ES-I3 (cell line): ENCODE data around the gene BTBD9.

ENCODE experiments used
- H3K36me3 ChIP-seq: 2 replicates; pipeline ENCODE4 v1.6.1; 2013; ENCODE audit warnings: mild to moderate bottlenecking, low read length, control low read depth, moderate library complexity; ENCODE audit not compliant: insufficient read depth
- H3K4me1 ChIP-seq: 2 replicates; pipeline ENCODE4 v1.6.1; 2013; ENCODE audit warnings: mild to moderate bottlenecking, control low read depth, low read length; ENCODE audit not compliant: insufficient read depth
- H3K9ac ChIP-seq: 2 replicates; pipeline ENCODE4 v1.6.1; 2013; ENCODE audit warnings: low read depth, mild to moderate bottlenecking, low read length, moderate library complexity
- H3K9me3 ChIP-seq: 2 replicates; pipeline ENCODE4 v1.6.1; 2013; ENCODE audit warnings: mild to moderate bottlenecking, low read length, moderate library complexity; ENCODE audit not compliant: control insufficient read depth, insufficient read depth

Gene BTBD9

DNA sequence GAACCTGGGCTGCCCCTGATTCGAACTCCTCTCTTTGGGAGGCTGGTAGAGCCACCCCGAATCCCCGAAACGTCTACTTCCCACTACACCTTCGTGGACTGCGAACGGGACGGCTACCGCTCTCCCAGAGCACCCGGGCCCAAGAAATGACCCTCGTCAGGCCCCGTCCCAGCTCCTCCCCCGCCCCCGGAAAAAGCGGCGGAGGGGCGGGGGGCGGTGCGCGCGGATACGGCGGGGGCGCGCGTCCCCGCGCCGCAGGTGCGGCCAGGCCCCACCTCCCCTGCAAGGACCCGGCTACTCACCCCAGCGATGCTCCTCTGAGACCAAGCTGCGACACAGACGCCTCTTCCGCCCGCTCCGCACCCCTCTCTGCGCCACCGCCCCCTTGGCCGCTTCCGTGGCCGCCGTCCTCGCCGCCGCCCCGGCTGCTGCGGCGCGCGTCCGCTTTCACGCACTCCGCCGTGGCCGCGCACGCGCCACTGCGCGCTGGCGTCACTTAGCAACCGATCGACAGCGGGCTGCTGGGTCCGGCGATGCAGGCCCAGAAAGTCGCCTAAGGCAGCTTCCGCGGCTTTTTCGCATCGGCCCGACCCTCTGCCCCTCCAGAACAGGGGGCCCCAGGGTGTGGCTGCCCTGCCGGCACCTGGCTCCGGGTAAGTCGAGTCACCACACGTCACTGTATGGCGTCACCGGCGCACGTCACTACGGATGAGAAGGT lies at the start of gene BTBD9:
TSS of gene BTBD9 (minus strand) at position 432 of the 718 bp plus-strand sequence.
- no peaks in the 10 kb centered on the region for H3K9me3 ChIP-seq
- H3K9ac ChIP-seq: peak within 1 kb of the TSS; percentile 94

DNA sequence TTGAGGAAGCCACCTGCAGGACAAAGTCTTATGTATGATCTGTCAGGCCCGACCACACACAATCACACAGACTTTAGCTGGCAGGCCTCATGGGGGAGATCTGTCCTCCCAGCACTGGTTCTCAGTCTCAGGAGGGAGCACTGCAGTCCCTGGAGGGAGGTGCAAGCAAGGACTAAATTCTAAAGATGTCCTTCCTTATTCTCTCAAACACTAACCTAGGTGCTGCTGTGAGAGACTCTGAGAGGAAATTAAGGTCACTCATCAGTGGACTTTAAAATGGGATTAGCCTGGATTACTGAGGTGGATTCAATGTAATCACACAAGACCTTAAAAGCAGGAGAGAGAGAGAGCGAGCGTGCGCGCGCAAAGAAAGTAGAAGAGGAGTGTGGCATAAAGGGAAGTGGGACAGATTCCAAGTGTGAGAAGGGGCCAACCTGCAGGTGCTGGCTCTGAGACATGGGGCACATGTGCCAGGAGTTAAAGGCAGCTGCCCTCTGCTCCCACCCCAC lies 48.9 kb upstream of the BTBD9 start:
- peaks cover 3% of the 10 kb centered on the region; the same call in 1 of the 2 replicates for H3K36me3 ChIP-seq
- H3K9me3 ChIP-seq: no peaks in the 10 kb centered on the region
- H3K4me1 ChIP-seq: no peaks in the 10 kb centered on the region
- no peak overlapping the region for H3K9ac ChIP-seq

More for the DNA sequence above, at the start of gene BTBD9:
- Histone ChIP-seq H3K36me3 (no peaks in the 10 kb centered on the region), H3K4me1 (no peaks in the 10 kb centered on the region; the same call in 1 of the 2 replicates)

DNA sequence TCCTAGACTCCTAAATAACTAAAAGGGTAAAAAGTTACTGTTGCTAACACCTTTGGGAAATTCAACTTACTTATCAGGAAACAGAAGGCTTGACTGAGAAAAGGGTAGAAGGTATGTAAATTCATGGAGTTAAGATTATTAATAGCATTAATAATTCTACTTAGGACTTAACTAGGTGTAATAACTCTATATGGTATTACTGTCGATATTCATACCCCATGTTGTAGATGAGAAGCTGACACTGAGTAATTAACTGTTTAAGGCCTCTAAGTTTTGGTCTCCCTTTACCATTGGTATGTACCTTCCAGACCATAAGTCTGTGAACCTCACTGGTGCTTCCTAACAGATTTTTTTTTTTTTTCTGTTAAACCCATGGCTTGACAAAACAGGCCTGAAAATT lies 47.8 kb upstream of the BTBD9 start:
- Histone ChIP-seq H3K36me3 (peaks cover 9% of the 10 kb centered on the region), H3K9ac (no peak overlapping the region), H3K9me3 (no peaks in the 10 kb centered on the region), H3K4me1 (no peaks in the 10 kb centered on the region)

DNA sequence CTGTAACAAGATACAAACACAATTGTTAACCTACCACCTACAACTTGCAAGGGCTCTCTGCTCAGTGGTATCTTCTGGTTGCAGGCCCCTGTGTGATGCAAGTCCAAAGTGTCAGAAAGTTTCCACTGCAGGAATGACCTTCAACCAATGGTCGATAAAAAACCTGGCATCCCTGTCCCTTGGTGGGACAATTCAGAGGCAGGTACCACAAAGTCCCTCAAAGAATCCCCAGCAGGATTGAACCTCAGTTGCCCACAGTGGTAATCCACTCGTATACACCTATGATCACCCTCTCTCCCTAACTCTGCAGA lies 47.3 kb upstream of the BTBD9 start:
- Histone ChIP-seq H3K9ac (no peak overlapping the region), H3K9me3 (no peaks in the 10 kb centered on the region), H3K36me3 (peaks cover 11% of the 10 kb centered on the region), H3K4me1 (no peaks in the 10 kb centered on the region)

GRCh38 chr6:38686270-38687042 lies 46.7 kb upstream of the BTBD9 start:
- Histone ChIP-seq H3K9me3 (no peaks in the 10 kb centered on the region), H3K36me3 (peaks cover 16% of the 10 kb centered on the region), H3K9ac (no peak overlapping the region), H3K4me1 (no peaks in the 10 kb centered on the region)

DNA sequence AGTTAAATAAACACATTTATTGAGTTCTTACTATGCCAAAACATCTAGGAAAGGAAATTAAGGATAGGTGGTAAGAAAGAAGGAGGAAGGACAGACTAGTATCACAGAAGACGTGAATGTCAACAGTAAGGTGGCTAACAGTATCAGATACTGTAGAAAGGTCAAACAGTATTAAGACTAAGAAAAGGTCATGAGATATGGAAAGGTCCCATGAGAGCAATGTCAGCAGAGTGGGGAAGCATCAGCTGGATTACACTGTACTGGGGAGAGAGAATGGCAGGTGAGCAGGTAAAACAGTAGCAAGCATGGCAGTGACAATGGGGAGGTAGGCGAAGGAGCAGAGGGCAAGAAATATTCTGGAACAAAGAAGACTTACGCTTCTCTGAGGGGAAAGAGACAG lies 45.2 kb upstream of the BTBD9 start:
- Histone ChIP-seq H3K9ac (no peak overlapping the region), H3K9me3 (no peaks in the 10 kb centered on the region), H3K4me1 (no peaks in the 10 kb centered on the region), H3K36me3 (peaks cover 16% of the 10 kb centered on the region)

- peaks cover 16% of the 10 kb centered on the region for H3K36me3 ChIP-seq
- no peaks in the 10 kb centered on the region for H3K9me3 ChIP-seq
- no peaks in the 10 kb centered on the region for H3K4me1 ChIP-seq
- H3K9ac ChIP-seq: no peak overlapping the region
Observed at GRCh38 chr6:38684237-38684636, 44.5 kb upstream of the BTBD9 start.

GRCh38 chr6:38681850-38682249 lies 42.1 kb upstream of the BTBD9 start:
- Histone ChIP-seq H3K4me1 (no peaks in the 10 kb centered on the region), H3K36me3 (peaks cover 29% of the 10 kb centered on the region), H3K9ac (no peak overlapping the region), H3K9me3 (no peaks in the 10 kb centered on the region)

DNA sequence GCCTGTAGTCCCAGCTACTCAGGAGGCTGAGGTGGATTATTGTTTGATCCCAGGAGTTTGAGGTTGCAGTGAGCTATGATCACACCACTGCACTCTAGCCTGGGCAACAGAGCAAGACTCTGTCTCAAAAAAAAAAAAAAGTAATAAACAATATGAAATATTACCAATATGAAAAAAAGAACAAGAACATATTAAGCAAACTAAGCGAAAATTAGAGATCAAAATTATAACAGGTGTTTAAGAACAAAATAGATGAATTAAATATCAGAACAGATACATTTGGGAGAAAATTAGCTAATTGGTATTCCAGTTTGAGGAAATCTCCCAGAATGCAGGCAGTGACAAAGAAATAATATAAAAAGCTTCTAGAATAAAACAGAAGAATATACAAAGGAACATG lies 39.9 kb upstream of the BTBD9 start:
- H3K4me1 ChIP-seq: no peaks in the 10 kb centered on the region
- H3K9ac ChIP-seq: no peak overlapping the region
- no peaks in the 10 kb centered on the region for H3K9me3 ChIP-seq
- peaks cover 33% of the 10 kb centered on the region for H3K36me3 ChIP-seq

- H3K4me1 ChIP-seq: no peaks in the 10 kb centered on the region
- H3K9me3 ChIP-seq: no peaks in the 10 kb centered on the region
- H3K36me3 ChIP-seq: peaks cover 34% of the 10 kb centered on the region
- no peak overlapping the region for H3K9ac ChIP-seq
Observed at GRCh38 chr6:38678178-38678760, 38.5 kb upstream of the BTBD9 start.

DNA sequence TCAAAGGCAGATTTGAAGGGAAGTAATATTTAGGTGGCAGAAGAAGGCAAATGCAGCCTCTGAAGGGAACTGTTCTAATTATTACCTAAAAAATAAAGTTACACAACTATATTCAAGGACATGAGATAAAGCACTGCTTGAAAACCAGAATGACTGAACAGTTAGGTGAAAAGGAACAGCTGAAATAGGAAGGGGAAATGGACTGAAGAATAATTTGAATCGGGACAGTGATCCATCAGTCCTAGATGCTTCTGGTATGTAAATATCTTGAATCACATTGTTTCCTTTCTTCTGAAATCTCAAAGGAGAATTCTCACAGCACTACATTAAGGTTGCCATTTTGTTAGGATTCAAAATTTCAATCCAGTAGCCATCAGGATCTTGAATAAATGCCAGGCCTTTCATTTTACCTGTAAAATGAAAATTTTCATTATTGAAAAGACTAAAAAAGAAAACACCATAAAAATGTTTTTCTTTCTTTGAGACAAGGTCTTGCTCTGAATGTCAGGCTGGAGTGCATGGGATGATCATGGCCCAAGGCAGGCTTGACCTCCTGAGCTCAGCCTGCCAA lies 37.3 kb upstream of the BTBD9 start:
- H3K4me1 ChIP-seq: no peaks in the 10 kb centered on the region
- H3K9ac ChIP-seq: no peak overlapping the region
- peaks cover 26% of the 10 kb centered on the region for H3K36me3 ChIP-seq
- H3K9me3 ChIP-seq: no peaks in the 10 kb centered on the region

- Histone ChIP-seq H3K4me1 (no peaks in the 10 kb centered on the region), H3K36me3 (peaks cover 21% of the 10 kb centered on the region), H3K9me3 (no peaks in the 10 kb centered on the region), H3K9ac (no peak overlapping the region)
Observed at GRCh38 chr6:38676236-38676973, 36.7 kb upstream of the BTBD9 start.

- Histone ChIP-seq H3K9ac (no peak overlapping the region), H3K9me3 (no peaks in the 10 kb centered on the region), H3K4me1 (no peaks in the 10 kb centered on the region), H3K36me3 (peaks cover 20% of the 10 kb centered on the region)
Observed at GRCh38 chr6:38673397-38674165, 33.9 kb upstream of the BTBD9 start.
